ENCODE data around the gene NFKBIZ.

DNA sequence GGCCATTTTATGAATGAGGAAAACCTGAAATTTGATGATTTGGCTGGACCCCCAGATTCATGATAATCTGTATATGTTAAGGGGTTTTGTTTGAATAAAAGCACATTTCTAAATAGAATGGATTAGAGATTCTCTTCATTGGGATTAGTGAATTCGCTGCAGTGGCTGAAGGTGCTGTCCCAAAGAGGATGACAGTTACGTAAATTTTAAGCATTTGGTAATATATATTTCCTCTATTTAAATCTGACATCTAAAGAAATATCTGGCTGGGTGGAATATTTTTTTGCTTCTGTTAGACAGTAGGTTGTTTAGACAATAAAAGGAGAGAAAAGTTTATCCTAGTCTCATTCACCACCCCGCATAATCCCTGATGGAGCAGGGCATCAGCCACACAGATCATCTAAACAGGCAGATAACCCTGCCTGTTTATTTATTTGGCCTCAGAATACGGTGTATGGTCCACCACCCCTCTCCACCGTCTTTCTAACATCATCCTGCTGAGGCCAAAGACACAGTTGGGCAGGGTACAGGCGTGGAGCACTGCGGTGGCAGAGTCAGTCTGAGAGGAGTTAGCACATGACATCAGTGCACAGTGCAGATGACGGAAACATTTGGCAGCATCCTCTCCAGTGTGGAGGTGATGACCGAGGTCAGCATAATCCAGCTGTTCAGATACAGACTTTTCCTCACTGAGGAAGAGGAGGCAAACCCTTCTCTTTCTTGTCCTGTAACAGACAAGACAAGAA is 20.4 kb upstream of the NFKBIZ start:
- TF ChIP-seq, protein P1, sequence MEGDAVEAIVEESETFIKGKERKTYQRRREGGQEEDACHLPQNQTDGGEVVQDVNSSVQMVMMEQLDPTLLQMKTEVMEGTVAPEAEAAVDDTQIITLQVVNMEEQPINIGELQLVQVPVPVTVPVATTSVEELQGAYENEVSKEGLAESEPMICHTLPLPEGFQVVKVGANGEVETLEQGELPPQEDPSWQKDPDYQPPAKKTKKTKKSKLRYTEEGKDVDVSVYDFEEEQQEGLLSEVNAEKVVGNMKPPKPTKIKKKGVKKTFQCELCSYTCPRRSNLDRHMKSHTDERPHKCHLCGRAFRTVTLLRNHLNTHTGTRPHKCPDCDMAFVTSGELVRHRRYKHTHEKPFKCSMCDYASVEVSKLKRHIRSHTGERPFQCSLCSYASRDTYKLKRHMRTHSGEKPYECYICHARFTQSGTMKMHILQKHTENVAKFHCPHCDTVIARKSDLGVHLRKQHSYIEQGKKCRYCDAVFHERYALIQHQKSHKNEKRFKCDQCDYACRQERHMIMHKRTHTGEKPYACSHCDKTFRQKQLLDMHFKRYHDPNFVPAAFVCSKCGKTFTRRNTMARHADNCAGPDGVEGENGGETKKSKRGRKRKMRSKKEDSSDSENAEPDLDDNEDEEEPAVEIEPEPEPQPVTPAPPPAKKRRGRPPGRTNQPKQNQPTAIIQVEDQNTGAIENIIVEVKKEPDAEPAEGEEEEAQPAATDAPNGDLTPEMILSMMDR (IDR thresholded peaks at IDR 0.05; ENCODE audit: insufficient read depth, low read depth, low read length), result no peak
- TF ChIP-seq EZH2 (IDR thresholded peaks at IDR 0.05; ENCODE audit: insufficient read depth, low read length), result no peak

Data from astrocyte (in vitro differentiated cells and primary cell).